ENCODE measurements around the gene WWOX. TPM values are rescaled to one million over a fixed set of nuclear protein-coding genes. Genes with fewer than 3 reads are reported as not detected.

The WWOX gene
- total and polyA plus RNA-seq, 10 donors, result 5.9 to 90.3 (median 26.4) TPM

- Histone ChIP-seq H3K9me3 (peaks cover 0 to 18% (median 14%) of the 10 kb centered on the region in 8 donors), H3K27me3 (replicated peaks in 1 of 7) (no peaks in the 10 kb centered on the region), H3K27ac (no peak overlapping the region), H3K4me3 (no peak overlapping the region), H3K36me3 (no peaks in the 10 kb centered on the region), H3K4me1 (no peaks in the 10 kb centered on the region)
- TF ChIP-seq POLR2AphosphoS5 (IDR thresholded peaks at IDR 0.05), result no peak
- TF ChIP-seq POLR2A (IDR thresholded peaks at IDR 0.05), result no peak
- TF ChIP-seq CTCF (IDR thresholded peaks at IDR 0.05 in 8 of 11, conservative IDR thresholded peaks at IDR 0.05 in 3 of 11), result no peak
- no peak for DNase-seq
- intact Hi-C loops (cut with DNase I; ENCODE audit: low total_unique reads), result no loop called here
- WGBS, 5 donors, result 69 to 86% (median 81%) methylated on average over 3 of the region's 3 CpGs
These were observed 272.8 kb downstream of the WWOX start for GRCh38 chr16:78372277-78372676.

GRCh38 chr16:78375055-78375679 lies 275.7 kb downstream of the WWOX start:
- H3K4me3 ChIP-seq, result no peak overlapping the region
- H3K9me3 ChIP-seq, result peaks cover 0 to 18% (median 14%) of the 10 kb centered on the region in 8 donors
- no peaks in the 10 kb centered on the region for H3K27me3 ChIP-seq (replicated peaks in 1 of 7)
- 87 to 94% (median 93%) methylated on average over 15 of the region's 15 CpGs for WGBS, 5 donors
- no peak for DNase-seq
- no peaks in the 10 kb centered on the region for H3K36me3 ChIP-seq
- H3K4me1 ChIP-seq, result no peaks in the 10 kb centered on the region
- TF ChIP-seq CTCF (IDR thresholded peaks at IDR 0.05 in 8 of 11, conservative IDR thresholded peaks at IDR 0.05 in 3 of 11) (no peak), POLR2A (IDR thresholded peaks at IDR 0.05) (no peak), POLR2AphosphoS5 (IDR thresholded peaks at IDR 0.05) (no peak)
- H3K27ac ChIP-seq, result no peak overlapping the region
- intact Hi-C loops (cut with DNase I; ENCODE audit: low total_unique reads), result no loop called here

- intact Hi-C loops (cut with DNase I; ENCODE audit: low total_unique reads), result no loop called here
These were observed 277.0 kb downstream of the WWOX start for GRCh38 chr16:78376452-78376851.

More at GRCh38 chr16:78376452-78376851, 277.0 kb downstream of the WWOX start:
- 68 to 84% (median 77%) methylated on average over 4 of the region's 4 CpGs for WGBS, 5 donors
- Histone ChIP-seq H3K27ac (no peak overlapping the region), H3K27me3 (replicated peaks in 1 of 7) (no peaks in the 10 kb centered on the region), H3K4me3 (no peak overlapping the region), H3K4me1 (no peaks in the 10 kb centered on the region), H3K36me3 (no peaks in the 10 kb centered on the region), H3K9me3 (peaks cover 0 to 8% (median 7%) of the 10 kb centered on the region in 8 donors)
- no peak for DNase-seq
- TF ChIP-seq CTCF (IDR thresholded peaks at IDR 0.05 in 8 of 11, conservative IDR thresholded peaks at IDR 0.05 in 3 of 11) (no peak), POLR2AphosphoS5 (IDR thresholded peaks at IDR 0.05) (no peak), POLR2A (IDR thresholded peaks at IDR 0.05) (no peak)
